Lower lobe of right lung (tissue), 2 donors: ENCODE measurements around the gene LRP1B. TPM values are rescaled to one million over a fixed set of nuclear protein-coding genes. Genes with fewer than 3 reads are reported as not detected.

Experiments used
- ATAC-seq, 2 donors: fragments of 200-7000 bp; cut with Tn5 transposase; one replicate each; pipeline ENCODE4 v1.9.1; 2020 to 2022; ENCODE audit warnings: mild to moderate bottlenecking in 2 of 2, moderate library complexity in 2 of 2
- DNase-seq: peaks from one replicate; pipeline ENCODE4 v3.0.0-alpha.2; 2020
- H3K27ac ChIP-seq: fragments of 200-600 bp; one replicate; pipeline ENCODE4 v1.8.0; 2022
- H3K27me3 ChIP-seq: fragments of 200-600 bp; one replicate; pipeline ENCODE4 v1.8.0; 2022; ENCODE audit warnings: low read depth
- H3K36me3 ChIP-seq: fragments of 200-600 bp; one replicate; pipeline ENCODE4 v1.8.0; 2022; ENCODE audit warnings: mild to moderate bottlenecking
- H3K4me1 ChIP-seq: fragments of 200-600 bp; one replicate; pipeline ENCODE4 v1.8.0; 2022
- H3K4me3 ChIP-seq: fragments of 200-600 bp; one replicate; pipeline ENCODE4 v1.8.0; 2022; ENCODE audit warnings: mild to moderate bottlenecking
- H3K9me3 ChIP-seq: fragments of 200-600 bp; one replicate; pipeline ENCODE4 v1.8.0; 2022
- intact Hi-C: fragments of 100-400 bp; cut with DNase I; formaldehyde crosslinking; loops from one replicate; pipeline ENCODE4 v1.11.0; 2022
- total RNA-seq: library from RNA; stranded (reverse); fragmentation: NEBNext Ultra II Directional; extraction: Animal tissue kit (Norgen Biotek cat#: 25700); gene quantifications from one replicate; pipeline ENCODE4 v1.2.1, GENCODE V29; 2021
- TF ChIP-seq, protein P1 (sequence below): fragments of 200-600 bp; IDR thresholded peaks from one replicate; pipeline ENCODE4 v1.8.0; 2022; ENCODE audit warnings: antibody characterized with exemption, mild to moderate bottlenecking
- donor health status: DM: no; HTN: yes; CAD: no; lungs with severe emphysema.

The LRP1B gene
- total RNA-seq, 1 donor from 2014 or later: 0.09 TPM

DNA sequence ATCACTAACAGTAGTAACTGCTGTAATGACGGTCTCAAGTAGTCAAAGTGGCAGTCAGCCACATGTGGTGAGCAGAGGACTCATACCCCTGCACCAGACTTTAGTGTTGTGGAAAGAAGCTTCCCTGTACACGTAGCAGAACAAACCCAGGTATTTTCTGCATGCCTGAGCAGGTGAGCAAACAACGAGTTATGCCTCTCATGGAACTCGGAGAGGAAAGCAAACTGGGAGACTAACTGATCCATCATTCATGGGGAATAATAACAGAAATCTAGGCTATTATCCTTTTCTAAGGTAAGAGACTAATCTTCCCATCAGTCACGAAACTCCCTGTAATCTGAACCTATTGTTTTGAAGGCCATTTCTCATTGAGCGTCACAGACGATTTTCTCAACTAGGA lies 1855.4 kb downstream of the LRP1B start:
- no peak overlapping the region for H3K4me3 ChIP-seq
- DNase-seq (no peak), ATAC-seq (no peak)
- H3K27me3 ChIP-seq: no peaks in the 10 kb centered on the region
- no peaks in the 10 kb centered on the region for H3K9me3 ChIP-seq
- no peaks in the 10 kb centered on the region for H3K36me3 ChIP-seq
- TF ChIP-seq, protein P1, sequence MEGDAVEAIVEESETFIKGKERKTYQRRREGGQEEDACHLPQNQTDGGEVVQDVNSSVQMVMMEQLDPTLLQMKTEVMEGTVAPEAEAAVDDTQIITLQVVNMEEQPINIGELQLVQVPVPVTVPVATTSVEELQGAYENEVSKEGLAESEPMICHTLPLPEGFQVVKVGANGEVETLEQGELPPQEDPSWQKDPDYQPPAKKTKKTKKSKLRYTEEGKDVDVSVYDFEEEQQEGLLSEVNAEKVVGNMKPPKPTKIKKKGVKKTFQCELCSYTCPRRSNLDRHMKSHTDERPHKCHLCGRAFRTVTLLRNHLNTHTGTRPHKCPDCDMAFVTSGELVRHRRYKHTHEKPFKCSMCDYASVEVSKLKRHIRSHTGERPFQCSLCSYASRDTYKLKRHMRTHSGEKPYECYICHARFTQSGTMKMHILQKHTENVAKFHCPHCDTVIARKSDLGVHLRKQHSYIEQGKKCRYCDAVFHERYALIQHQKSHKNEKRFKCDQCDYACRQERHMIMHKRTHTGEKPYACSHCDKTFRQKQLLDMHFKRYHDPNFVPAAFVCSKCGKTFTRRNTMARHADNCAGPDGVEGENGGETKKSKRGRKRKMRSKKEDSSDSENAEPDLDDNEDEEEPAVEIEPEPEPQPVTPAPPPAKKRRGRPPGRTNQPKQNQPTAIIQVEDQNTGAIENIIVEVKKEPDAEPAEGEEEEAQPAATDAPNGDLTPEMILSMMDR: no peak
- intact Hi-C loops: no loop called here
- no peak overlapping the region for H3K27ac ChIP-seq
- H3K4me1 ChIP-seq: no peaks in the 10 kb centered on the region

DNA sequence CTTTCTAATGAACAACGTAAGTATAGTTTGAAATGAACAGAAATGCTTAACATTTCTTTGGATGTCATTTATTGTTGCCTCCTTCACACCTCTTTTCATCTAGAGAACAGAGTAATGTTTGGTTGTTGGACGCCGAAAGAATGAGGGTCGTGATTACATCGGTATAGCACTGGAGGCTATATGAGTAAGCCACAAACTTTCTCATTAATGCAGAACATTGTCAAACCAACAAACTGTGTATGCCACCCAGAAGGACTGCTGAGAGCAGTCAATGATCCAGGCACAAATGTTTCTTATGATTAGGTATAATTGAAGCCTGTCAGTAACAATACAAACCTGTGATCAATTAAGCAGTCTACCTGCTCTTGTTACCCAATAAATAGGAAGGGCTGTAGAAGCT lies 1855.9 kb downstream of the LRP1B start:
- intact Hi-C loops: no loop called here
- Histone ChIP-seq H3K36me3 (no peaks in the 10 kb centered on the region), H3K27ac (no peak overlapping the region), H3K9me3 (no peaks in the 10 kb centered on the region), H3K4me3 (no peak overlapping the region), H3K27me3 (no peaks in the 10 kb centered on the region), H3K4me1 (no peaks in the 10 kb centered on the region)
- no peak for ATAC-seq
- TF ChIP-seq, protein P1: no peak
- DNase-seq: no peak

DNA sequence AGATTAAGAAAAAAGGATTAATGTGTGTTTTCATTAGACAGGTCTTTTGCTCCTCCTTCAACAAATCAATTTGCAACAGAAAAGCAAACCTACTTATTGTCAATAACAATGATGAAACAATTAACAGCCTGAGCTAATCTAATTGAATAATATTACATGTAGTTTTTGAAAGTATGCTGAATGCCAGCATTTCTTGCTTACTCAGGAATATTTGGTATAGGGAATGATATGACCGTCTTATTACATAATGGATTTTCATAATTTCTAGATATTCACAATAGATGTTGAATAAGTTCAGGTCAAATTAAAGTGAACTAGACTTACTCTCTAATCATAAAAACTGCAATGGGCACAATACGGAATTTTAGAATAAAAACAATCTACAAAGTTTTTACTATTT lies 1856.9 kb downstream of the LRP1B start:
- DNase-seq: no peak
- TF ChIP-seq, protein P1: no peak
- intact Hi-C loops: no loop called here
- H3K4me3 ChIP-seq: no peak overlapping the region
- H3K27ac ChIP-seq: no peak overlapping the region
- H3K4me1 ChIP-seq: no peaks in the 10 kb centered on the region
- no peaks in the 10 kb centered on the region for H3K36me3 ChIP-seq
- H3K9me3 ChIP-seq: no peaks in the 10 kb centered on the region
- no peak for ATAC-seq
- no peaks in the 10 kb centered on the region for H3K27me3 ChIP-seq

- Histone ChIP-seq H3K27me3 (no peaks in the 10 kb centered on the region), H3K9me3 (no peaks in the 10 kb centered on the region), H3K4me3 (no peak overlapping the region), H3K4me1 (no peaks in the 10 kb centered on the region), H3K27ac (no peak overlapping the region), H3K36me3 (no peaks in the 10 kb centered on the region)
- DNase-seq: no peak
- TF ChIP-seq, protein P1: no peak
- no peak for ATAC-seq
- intact Hi-C loops: no loop called here
These were observed 1857.4 kb downstream of the LRP1B start for GRCh38 chr2:140273408-140273807.

GRCh38 chr2:140270224-140270623 lies 1860.6 kb downstream of the LRP1B start:
- intact Hi-C loops: no loop called here
- no peak overlapping the region for H3K4me3 ChIP-seq
- DNase-seq: no peak
- H3K36me3 ChIP-seq: no peaks in the 10 kb centered on the region
- TF ChIP-seq, protein P1: no peak
- H3K27ac ChIP-seq: no peak overlapping the region
- no peaks in the 10 kb centered on the region for H3K9me3 ChIP-seq
- no peak for ATAC-seq
- H3K4me1 ChIP-seq: no peaks in the 10 kb centered on the region
- no peaks in the 10 kb centered on the region for H3K27me3 ChIP-seq

- TF ChIP-seq, protein P1: no peak
- Histone ChIP-seq H3K27ac (no peak overlapping the region), H3K4me3 (no peak overlapping the region), H3K9me3 (no peaks in the 10 kb centered on the region), H3K36me3 (no peaks in the 10 kb centered on the region), H3K4me1 (no peaks in the 10 kb centered on the region), H3K27me3 (no peaks in the 10 kb centered on the region)
- intact Hi-C loops: no loop called here
- DNase-seq (no peak), ATAC-seq (no peak)
These were observed 1861.8 kb downstream of the LRP1B start for GRCh38 chr2:140269000-140269399.
